ENCODE results near the gene RNF150. TPM values are rescaled to one million over a fixed set of nuclear protein-coding genes. Genes with fewer than 3 reads are reported as not detected.
A peak's percentile ranks its signal among the peaks of the same experiment; 100 is the strongest.

RNF150 gene
- total and polyA plus RNA-seq, 2 experiments from 2014 or later, result 4.2 to 9.2 TPM

DNA sequence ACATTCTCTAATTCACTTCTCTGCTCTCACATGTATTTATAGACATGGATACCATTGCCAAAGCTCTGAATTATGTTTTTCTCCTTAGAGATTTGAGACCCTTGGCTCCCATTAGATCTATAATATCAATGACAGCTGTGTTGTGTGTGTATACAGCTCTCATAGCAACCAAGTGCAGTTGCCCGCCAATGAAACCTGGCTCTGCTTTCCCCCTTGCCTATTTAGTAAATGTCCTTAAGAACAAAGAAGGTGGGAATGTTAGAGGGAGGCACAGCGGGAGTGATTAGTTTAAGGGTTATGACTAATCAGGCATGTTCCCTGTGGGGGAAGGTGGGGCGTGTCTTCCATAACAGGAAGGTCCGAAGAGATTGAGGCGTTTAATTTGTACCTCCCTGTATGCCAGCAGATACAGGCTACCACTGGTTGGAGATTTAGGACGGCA, 276.6 kb downstream of the RNF150 start:
- Histone ChIP-seq H3K4me2 (no peak overlapping the region), H2AFZ (no peak overlapping the region), H3K36me3 (replicated peaks; ENCODE audit: insufficient read depth, low read depth) (no peaks in the 10 kb centered on the region), H3K79me2 (no peaks in the 10 kb centered on the region), H3K9me3 (ENCODE audit: low read depth) (no peaks in the 10 kb centered on the region), H3K27me3 (no peaks in the 10 kb centered on the region), H3K27ac (no peak overlapping the region), H3K9me2 (replicated peaks; ENCODE audit: insufficient read depth) (no peaks in the 10 kb centered on the region), H3K4me1 (ENCODE audit: insufficient read depth) (no peaks in the 10 kb centered on the region), H4K20me1 (ENCODE audit: insufficient read depth, poor library complexity, severe bottlenecking) (no peaks in the 10 kb centered on the region), H3K4me3 (no peak overlapping the region)
- peak; percentile 18 for DNase-seq (ENCODE audit: low spot score)
- 66% methylated on average over 6 of the region's 6 CpGs for WGBS (ENCODE audit: low lambda C conversion rate, missing lambda C conversion rate)
- TF ChIP-seq, protein P1, sequence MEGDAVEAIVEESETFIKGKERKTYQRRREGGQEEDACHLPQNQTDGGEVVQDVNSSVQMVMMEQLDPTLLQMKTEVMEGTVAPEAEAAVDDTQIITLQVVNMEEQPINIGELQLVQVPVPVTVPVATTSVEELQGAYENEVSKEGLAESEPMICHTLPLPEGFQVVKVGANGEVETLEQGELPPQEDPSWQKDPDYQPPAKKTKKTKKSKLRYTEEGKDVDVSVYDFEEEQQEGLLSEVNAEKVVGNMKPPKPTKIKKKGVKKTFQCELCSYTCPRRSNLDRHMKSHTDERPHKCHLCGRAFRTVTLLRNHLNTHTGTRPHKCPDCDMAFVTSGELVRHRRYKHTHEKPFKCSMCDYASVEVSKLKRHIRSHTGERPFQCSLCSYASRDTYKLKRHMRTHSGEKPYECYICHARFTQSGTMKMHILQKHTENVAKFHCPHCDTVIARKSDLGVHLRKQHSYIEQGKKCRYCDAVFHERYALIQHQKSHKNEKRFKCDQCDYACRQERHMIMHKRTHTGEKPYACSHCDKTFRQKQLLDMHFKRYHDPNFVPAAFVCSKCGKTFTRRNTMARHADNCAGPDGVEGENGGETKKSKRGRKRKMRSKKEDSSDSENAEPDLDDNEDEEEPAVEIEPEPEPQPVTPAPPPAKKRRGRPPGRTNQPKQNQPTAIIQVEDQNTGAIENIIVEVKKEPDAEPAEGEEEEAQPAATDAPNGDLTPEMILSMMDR (IDR thresholded peaks at IDR 0.05; ENCODE audit: poor library complexity), result no peak
- TF ChIP-seq EZH2 (IDR thresholded peaks at IDR 0.05; ENCODE audit: borderline replicate concordance) (no peak), EZH2phosphoT487 (IDR thresholded peaks at IDR 0.05; ENCODE audit: low read depth, severe bottlenecking, unreplicated experiment) (no peak)

GRCh38 chr4:140854168-140854567, 279.1 kb downstream of the RNF150 start:
- no peaks in the 10 kb centered on the region for H3K27me3 ChIP-seq
- no peaks in the 10 kb centered on the region for H3K9me3 ChIP-seq (ENCODE audit: low read depth)
- no peaks in the 10 kb centered on the region for H3K4me1 ChIP-seq (ENCODE audit: insufficient read depth)
- DNase-seq (ENCODE audit: low spot score), result no peak
- 74% methylated on average over 2 of the region's 2 CpGs for WGBS (ENCODE audit: low lambda C conversion rate, missing lambda C conversion rate)
- no peak overlapping the region for H3K4me3 ChIP-seq
- no peaks in the 10 kb centered on the region for H4K20me1 ChIP-seq (ENCODE audit: insufficient read depth, poor library complexity, severe bottlenecking)
- no peak overlapping the region for H2AFZ ChIP-seq
- no peaks in the 10 kb centered on the region for H3K9me2 ChIP-seq (replicated peaks; ENCODE audit: insufficient read depth)
- H3K79me2 ChIP-seq, result no peaks in the 10 kb centered on the region
- no peak for TF ChIP-seq EZH2phosphoT487 (IDR thresholded peaks at IDR 0.05; ENCODE audit: low read depth, severe bottlenecking, unreplicated experiment)
- TF ChIP-seq, protein P1 (IDR thresholded peaks at IDR 0.05; ENCODE audit: poor library complexity), result no peak
- no peak for TF ChIP-seq EZH2 (IDR thresholded peaks at IDR 0.05; ENCODE audit: borderline replicate concordance)
- no peak overlapping the region for H3K27ac ChIP-seq
- no peaks in the 10 kb centered on the region for H3K36me3 ChIP-seq (replicated peaks; ENCODE audit: insufficient read depth, low read depth)
- H3K4me2 ChIP-seq, result no peak overlapping the region

GRCh38 chr4:140851804-140852203, 281.5 kb downstream of the RNF150 start:
- no peak for DNase-seq (ENCODE audit: low spot score)

More at GRCh38 chr4:140851804-140852203, 281.5 kb downstream of the RNF150 start:
- Histone ChIP-seq H3K4me2 (no peak overlapping the region), H3K4me1 (ENCODE audit: insufficient read depth) (no peaks in the 10 kb centered on the region), H3K9me2 (replicated peaks; ENCODE audit: insufficient read depth) (no peaks in the 10 kb centered on the region), H3K4me3 (no peak overlapping the region), H3K27ac (no peak overlapping the region), H3K79me2 (no peaks in the 10 kb centered on the region), H4K20me1 (ENCODE audit: insufficient read depth, poor library complexity, severe bottlenecking) (no peaks in the 10 kb centered on the region), H3K27me3 (no peaks in the 10 kb centered on the region), H3K36me3 (replicated peaks; ENCODE audit: insufficient read depth, low read depth) (no peaks in the 10 kb centered on the region), H3K9me3 (ENCODE audit: low read depth) (no peaks in the 10 kb centered on the region), H2AFZ (no peak overlapping the region)
- TF ChIP-seq EZH2phosphoT487 (IDR thresholded peaks at IDR 0.05; ENCODE audit: low read depth, severe bottlenecking, unreplicated experiment), result no peak
- TF ChIP-seq, protein P1 (IDR thresholded peaks at IDR 0.05; ENCODE audit: poor library complexity), result no peak
- TF ChIP-seq EZH2 (IDR thresholded peaks at IDR 0.05; ENCODE audit: borderline replicate concordance), result no peak
- 61% methylated on average over 1 of the region's 1 CpG for WGBS (ENCODE audit: low lambda C conversion rate, missing lambda C conversion rate)
